ENCODE data around the gene CEP350. TPM values are rescaled to one million over a fixed set of nuclear protein-coding genes. Genes with fewer than 3 reads are reported as not detected.
A peak's percentile ranks its signal among the peaks of the same experiment; 100 is the strongest.

Gene CEP350
- total and polyA plus RNA-seq, 2 of the 4 experiments (the other 2 are of a cell fraction), result 5.0 to 36.4 TPM

GRCh38 chr1:180003026-180003695 is 48.6 kb downstream of the CEP350 start:
- in situ Hi-C loops (cut with MboI; ENCODE audit: low sequenced_read_pairs) (no loop called here), dilution Hi-C loops (cut with HindIII; ENCODE audit: low sequenced_read_pairs, unreplicated experiment) (no loop called here), intact Hi-C loops (cut with micrococcal nuclease) (loop anchor here (5.0 kb wide), 1 partner anchor 36 kb away; no protein-coding TSS in a partner anchor)
- H3K23ac ChIP-seq (ENCODE audit: low read depth, low read length), result no peak overlapping the region
- no peak overlapping the region for H3K4me2 ChIP-seq (ENCODE audit: low read depth, low read length)
- no peak overlapping the region for H3K27ac ChIP-seq (ENCODE audit: insufficient read depth, low read length)
- no peak overlapping the region for H3K4ac ChIP-seq (ENCODE audit: low read depth, low read length)
- H3K4me1 ChIP-seq (ENCODE audit: control insufficient read depth, insufficient read depth, low read length), result peaks cover 3% of the 10 kb centered on the region; the same call in 1 of the 2 replicates
- no peak overlapping the region for H3K4me3 ChIP-seq (ENCODE audit: insufficient read depth, low read depth, low read length)
- H2BK15ac ChIP-seq (ENCODE audit: low read depth, low read length), result no peak overlapping the region
- no peak for DNase-seq
- no peak overlapping the region for H3K9ac ChIP-seq (ENCODE audit: low read depth, low read length)
- no peak overlapping the region for H3K18ac ChIP-seq (ENCODE audit: low read depth, low read length)
- ATAC-seq (ENCODE audit: low read depth), result no peak
- H3K36me3 ChIP-seq (ENCODE audit: control insufficient read depth, insufficient read depth, low read length), result peaks cover 6% of the 10 kb centered on the region
- BruUV-seq (replicated peaks), result no TSS peak
- peaks cover 3% of the 10 kb centered on the region for H3K9me3 ChIP-seq (ENCODE audit: control insufficient read depth, insufficient read depth, low read length)
- ChIA-PET POLR2A (ENCODE audit: unreplicated experiment) (no interaction called here), CTCF (no interaction called here)
- H2BK20ac ChIP-seq (ENCODE audit: low read depth, low read length), result no peak overlapping the region
- peak overlapping the region; percentile 34 for H2BK5ac ChIP-seq (ENCODE audit: low read depth, low read length, poor library complexity, severe bottlenecking)
- H4K8ac ChIP-seq (ENCODE audit: low read depth in 2 of 2, low read length in 2 of 2), result no peak overlapping the region
- no peaks in the 10 kb centered on the region; the same call in 1 of the 2 replicates for H4K20me1 ChIP-seq (ENCODE audit: insufficient read depth, low read length)
- peaks cover 5 to 13% of the 10 kb centered on the region in 2 experiments; a peak in 2 of 4 replicates for H3K79me1 ChIP-seq (ENCODE audit: low read depth in 1 of 2, low read length in 2 of 2)
- no peak overlapping the region for H2AFZ ChIP-seq (replicated peaks; ENCODE audit: low read length, poor library complexity)
- no CpG with 5 or more reads among the region's 3 CpGs for WGBS, 2 experiments (ENCODE audit: extremely low coverage in 2 of 2, insufficient read length in 1 of 2)
- H4K5ac ChIP-seq (ENCODE audit: low read depth, low read length), result no peak overlapping the region
- no peaks in the 10 kb centered on the region for H3K27me3 ChIP-seq (ENCODE audit: control insufficient read depth, insufficient read depth, low read length)
- TF ChIP-seq RCOR1 (IDR thresholded peaks at IDR 0.05; ENCODE audit: insufficient replicate concordance, low read length) (no peak), CEBPB (IDR thresholded peaks at IDR 0.05; ENCODE audit: low read depth, low read length) (no peak), MAFK (IDR thresholded peaks at IDR 0.05; ENCODE audit: low read depth, low read length) (no peak), FOS (IDR thresholded peaks at IDR 0.05; ENCODE audit: low read depth, low read length) (no peak), POLR2A (IDR thresholded peaks at IDR 0.05; ENCODE audit: low read depth, low read length) (no peak), RFX5 (IDR thresholded peaks at IDR 0.05; ENCODE audit: low read depth, low read length) (no peak), MXI1 (IDR thresholded peaks at IDR 0.05; ENCODE audit: borderline replicate concordance, low read depth, low read length) (no peak), SMC3 (IDR thresholded peaks at IDR 0.05; ENCODE audit: low read depth, low read length) (no peak), MAZ (IDR thresholded peaks at IDR 0.05; ENCODE audit: borderline replicate concordance, low read depth, low read length) (no peak), RAD21 (IDR thresholded peaks at IDR 0.05; ENCODE audit: low read length) (no peak), CHD1 (IDR thresholded peaks at IDR 0.05; ENCODE audit: low read depth, low read length) (no peak), NFE2L2 (IDR thresholded peaks at IDR 0.05; ENCODE audit: low read depth, low read length) (no peak), ELK1 (IDR thresholded peaks at IDR 0.05; ENCODE audit: borderline replicate concordance, low read depth, low read length) (no peak), BHLHE40 (IDR thresholded peaks at IDR 0.05; ENCODE audit: low read depth, low read length) (no peak)
- TF ChIP-seq, protein P1, sequence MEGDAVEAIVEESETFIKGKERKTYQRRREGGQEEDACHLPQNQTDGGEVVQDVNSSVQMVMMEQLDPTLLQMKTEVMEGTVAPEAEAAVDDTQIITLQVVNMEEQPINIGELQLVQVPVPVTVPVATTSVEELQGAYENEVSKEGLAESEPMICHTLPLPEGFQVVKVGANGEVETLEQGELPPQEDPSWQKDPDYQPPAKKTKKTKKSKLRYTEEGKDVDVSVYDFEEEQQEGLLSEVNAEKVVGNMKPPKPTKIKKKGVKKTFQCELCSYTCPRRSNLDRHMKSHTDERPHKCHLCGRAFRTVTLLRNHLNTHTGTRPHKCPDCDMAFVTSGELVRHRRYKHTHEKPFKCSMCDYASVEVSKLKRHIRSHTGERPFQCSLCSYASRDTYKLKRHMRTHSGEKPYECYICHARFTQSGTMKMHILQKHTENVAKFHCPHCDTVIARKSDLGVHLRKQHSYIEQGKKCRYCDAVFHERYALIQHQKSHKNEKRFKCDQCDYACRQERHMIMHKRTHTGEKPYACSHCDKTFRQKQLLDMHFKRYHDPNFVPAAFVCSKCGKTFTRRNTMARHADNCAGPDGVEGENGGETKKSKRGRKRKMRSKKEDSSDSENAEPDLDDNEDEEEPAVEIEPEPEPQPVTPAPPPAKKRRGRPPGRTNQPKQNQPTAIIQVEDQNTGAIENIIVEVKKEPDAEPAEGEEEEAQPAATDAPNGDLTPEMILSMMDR (conservative IDR thresholded peaks at IDR 0.05; ENCODE audit: low read depth, low read length), result no peak
- TF ChIP-seq, protein P2, sequence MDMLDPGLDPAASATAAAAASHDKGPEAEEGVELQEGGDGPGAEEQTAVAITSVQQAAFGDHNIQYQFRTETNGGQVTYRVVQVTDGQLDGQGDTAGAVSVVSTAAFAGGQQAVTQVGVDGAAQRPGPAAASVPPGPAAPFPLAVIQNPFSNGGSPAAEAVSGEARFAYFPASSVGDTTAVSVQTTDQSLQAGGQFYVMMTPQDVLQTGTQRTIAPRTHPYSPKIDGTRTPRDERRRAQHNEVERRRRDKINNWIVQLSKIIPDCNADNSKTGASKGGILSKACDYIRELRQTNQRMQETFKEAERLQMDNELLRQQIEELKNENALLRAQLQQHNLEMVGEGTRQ (IDR thresholded peaks at IDR 0.05; ENCODE audit: low read depth, low read length), result no peak
- no peak overlapping the region for H2AK5ac ChIP-seq (ENCODE audit: low read depth, low read length)
- H3K56ac ChIP-seq (ENCODE audit: extremely low read depth, insufficient read depth, low read length), result no peak overlapping the region
- H2BK120ac ChIP-seq (ENCODE audit: low read depth, low read length), result no peak overlapping the region
- H4K91ac ChIP-seq (ENCODE audit: insufficient read depth, low read depth, low read length), result no peak overlapping the region
- H2AK9ac ChIP-seq (replicated peaks; ENCODE audit: low read depth, low read length, poor library complexity), result no peak overlapping the region
- no peak overlapping the region for H3K14ac ChIP-seq (replicated peaks; ENCODE audit: low read depth, low read length)
- H3K9me1 ChIP-seq (ENCODE audit: insufficient read depth, low read length), result no peaks in the 10 kb centered on the region
